GM18502 (cell line): Measurements from ENCODE around the gene FOXP1.

Experiments used
- ATAC-seq: cut with Tn5 transposase; IDR thresholded peaks from one replicate; pipeline ENCODE4 v1.9.1; 2021; ENCODE audit warnings: mild to moderate bottlenecking; ENCODE audit not compliant: unreplicated experiment, poor library complexity

Gene FOXP1

DNA sequence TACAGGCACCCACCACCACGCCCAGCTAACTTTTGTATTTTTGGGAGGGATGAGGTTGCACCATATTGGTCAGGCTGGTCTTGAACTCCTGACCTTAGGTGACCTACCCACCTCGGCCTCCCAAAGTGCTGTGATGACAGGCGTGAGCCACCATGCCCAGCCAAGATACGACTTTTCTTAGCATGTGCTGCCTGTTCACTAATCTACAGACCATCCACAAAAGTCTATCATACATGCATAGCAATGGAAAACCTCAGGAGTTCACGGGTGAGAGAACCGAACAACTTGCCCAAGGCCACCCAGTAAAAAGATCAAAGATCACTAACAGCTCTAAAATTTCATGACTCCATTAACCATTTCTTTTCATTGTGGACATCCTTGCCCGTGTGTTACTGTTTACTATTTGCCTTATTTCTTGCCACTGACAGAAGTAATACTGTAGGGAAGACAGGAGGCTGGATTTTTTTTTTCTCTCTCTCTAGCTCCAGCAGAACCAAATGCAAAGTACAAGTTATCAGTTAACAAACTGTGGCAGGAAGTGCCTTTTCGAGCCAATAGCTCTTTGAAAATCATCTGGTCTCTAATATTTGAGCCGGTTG, 92.3 kb downstream of the FOXP1 start:
- ATAC-seq, result no peak

DNA sequence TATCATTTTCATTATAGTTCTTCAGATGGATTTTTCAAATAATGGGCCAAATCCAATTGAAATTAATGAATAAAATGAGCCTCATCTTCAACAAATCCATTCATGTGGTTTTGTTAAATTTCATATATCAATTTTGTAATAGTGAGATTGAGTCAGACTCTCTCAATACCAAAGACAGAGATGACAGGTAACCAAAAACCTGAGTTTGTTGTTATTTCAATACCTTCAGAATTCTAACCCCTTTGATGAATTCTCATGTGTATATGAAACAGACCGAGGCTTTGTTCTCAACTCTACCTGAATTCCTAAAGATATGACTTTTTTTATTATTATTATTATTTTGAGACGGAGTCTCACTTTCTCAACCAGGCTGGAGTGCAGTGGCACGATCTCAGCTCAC, 92.8 kb downstream of the FOXP1 start:
- no peak for ATAC-seq

DNA sequence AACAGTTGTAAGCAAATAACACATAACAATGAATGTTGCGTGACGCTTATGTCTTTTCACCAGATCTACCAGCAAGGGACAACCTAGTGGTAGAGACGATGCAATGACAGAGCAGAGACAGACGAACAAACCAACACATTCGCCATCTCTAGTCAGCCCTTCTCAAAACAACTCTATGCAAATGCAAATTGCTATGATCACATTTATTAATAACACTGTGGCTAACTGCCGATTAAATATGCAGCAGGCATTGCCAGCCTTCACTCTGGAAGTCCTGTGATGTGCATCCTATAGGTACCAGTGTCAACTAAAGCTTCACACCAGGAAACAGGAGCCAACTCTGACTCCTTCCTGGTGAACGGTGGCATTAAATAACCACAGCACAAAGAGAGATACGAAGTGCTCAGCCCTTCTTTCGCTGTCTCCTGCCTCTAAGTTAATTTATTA, 94.2 kb downstream of the FOXP1 start:
- ATAC-seq, result no peak

DNA sequence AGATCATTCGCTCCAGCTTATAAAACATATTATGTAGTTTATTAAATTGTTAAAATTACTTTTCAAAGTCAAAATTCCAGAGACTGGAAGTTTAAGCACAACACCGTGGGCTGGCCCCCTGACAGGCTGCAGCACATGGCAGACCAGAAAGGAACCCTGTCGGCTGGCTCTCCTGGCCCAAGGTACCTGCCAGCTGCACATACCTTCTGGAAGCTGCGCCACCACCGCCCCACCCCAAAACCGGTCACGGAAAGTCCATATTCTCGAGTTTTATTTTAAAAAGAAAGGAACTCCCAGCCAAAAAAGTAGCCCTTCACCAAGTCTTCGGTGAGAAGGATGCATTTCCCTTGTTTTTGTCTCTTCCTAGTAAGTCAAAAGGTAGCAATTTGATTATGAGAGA, 94.6 kb downstream of the FOXP1 start:
- no peak for ATAC-seq

DNA sequence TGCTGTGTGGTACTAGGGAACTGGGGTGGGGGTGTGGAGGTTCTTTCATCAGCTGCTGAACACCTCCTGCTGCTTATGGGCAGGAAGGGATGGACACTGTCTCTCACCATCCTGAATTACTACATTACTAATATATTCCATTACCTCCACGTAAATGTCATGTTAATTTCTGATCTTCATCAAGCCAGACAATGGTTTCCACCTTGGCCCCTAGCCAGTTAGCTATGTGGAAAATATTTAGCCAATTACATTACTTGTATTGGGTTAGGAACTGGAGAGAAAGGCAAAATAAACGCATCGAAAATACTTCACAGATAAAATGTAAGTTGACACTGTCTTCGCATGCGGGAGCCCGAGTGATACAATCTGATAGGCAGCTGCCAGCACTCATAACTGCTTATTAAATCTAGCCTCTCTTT, 95.1 kb downstream of the FOXP1 start:
- no peak for ATAC-seq

DNA sequence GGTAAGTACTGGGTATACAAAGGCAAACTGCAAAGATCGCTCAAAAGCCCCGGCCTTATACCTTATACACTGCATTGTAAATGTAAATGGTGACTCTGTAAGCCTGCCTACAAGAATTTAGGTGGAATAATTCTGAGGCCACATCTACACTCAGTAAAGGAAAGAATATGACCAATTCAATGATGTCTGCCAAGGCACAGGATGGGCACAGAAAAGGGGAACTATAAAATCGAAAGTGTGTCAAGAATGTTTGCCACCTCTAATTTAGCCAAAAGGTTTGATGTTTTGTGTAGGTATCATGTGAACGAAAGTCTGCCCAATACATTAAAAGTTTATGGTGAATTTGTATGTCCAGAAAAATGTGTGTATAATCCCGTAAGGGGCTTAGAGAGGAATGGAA, 96.1 kb downstream of the FOXP1 start:
- ATAC-seq, result no peak

DNA sequence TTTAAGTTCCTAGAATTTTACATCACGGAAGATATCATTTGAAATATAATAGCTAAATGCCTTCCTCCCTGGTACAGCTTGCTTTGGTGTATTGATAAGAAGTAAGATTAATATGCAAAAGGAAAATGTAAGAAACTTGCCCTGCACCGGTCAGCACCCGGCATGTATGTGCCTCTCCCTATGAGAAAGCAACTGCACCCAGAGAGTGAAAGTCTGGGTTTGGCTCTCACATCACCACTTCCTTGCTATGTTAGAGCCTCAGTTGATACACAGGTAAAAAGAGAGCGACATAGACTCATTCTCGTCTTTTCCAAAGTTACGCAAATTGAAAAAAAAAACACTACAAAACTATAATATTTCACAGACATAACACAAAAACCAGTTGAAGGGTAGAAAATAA, 96.7 kb downstream of the FOXP1 start:
- ATAC-seq, result no peak

DNA sequence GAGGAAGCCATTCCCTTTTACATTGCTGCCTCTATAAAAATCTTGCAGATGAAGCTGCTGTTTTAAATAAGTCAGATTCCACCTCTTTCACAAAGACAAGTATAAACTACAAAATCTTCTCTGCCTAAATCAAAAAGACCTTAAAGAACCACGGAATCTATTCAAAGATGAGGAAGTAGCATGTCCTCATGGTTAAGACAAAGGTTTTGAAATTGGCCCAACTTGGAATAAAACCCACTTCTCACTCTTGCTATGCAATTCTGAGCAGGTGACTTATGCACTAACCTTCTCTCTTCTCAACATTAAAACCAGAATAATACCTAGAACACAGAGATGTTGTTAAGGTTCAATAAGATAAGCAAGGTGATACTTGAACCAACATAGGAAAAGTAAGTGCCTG, 97.6 kb downstream of the FOXP1 start:
- no peak for ATAC-seq

DNA sequence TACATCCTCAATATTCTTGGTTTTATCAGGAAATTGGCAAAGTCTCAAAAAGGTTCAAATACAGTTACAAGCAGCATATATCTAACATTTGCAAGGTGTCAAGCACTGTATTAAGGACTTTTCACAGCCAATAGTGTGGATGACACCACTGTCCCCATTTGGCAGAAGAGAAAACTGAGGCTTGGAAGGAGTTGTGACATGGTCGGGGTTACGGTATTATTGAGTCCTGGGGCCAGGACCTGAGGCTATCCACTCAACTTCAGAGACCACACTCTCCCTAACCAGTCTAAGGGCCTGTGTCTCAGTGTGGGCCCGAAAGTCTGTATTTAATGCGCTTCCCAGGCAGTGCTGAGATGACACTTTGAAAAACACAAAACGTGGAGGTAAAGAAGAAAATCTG, 99.1 kb downstream of the FOXP1 start:
- no peak for ATAC-seq

DNA sequence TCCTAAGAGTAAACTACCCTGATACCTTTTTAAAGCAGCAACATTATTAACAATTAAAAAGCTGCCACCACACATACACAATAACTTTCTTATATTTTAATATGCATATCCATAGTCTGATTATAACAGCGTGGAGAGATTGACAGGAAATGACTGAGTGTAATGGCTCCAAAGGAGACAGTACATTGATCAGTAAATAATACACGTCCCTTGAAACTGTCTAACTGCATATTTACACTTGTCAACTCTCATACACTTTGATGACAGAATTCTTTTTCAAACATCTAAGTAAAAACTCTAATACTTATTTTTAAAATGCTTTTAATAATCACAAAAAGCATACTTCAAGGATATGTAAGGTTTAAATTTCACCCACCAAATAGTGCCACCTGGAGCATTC, 99.5 kb downstream of the FOXP1 start:
- no peak for ATAC-seq

DNA sequence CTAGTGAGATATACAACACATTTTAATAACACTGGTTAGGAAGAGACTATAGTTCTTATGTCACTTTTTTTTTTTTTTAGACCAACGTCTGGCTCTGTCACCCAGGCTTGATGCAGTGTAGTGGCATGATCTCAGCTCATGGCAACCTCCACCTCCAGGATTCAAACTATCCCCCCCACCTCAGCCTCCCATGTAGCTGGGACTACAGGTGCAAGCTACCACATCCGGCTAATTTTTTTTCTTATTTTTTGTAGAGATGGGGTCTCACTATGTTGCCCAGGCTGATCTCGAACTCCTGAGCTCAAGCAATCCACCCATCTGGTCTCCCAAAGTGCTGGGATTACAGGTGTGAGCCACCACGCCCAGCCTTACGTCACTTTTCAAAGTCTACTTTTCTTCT, 100.8 kb downstream of the FOXP1 start:
- no peak for ATAC-seq

DNA sequence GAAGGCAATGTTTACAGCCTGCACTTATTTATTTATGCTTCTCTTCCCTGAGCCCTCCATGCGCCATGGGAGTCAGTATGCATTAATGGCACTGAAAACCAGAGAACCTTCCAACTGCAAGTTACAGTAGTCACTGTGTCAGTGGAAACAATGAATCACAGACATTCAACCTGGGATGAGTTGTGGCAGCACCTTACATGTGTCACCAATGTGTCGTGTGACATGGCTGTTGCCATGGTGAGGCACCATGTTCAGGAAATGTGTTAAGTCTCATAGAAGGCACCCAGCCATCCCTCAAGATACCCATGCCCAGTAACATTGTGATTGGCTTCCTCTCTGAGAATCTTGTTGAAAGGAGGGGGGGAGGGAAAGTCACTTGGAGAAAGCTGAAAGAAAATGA, 105.0 kb downstream of the FOXP1 start:
- ATAC-seq, result no peak

DNA sequence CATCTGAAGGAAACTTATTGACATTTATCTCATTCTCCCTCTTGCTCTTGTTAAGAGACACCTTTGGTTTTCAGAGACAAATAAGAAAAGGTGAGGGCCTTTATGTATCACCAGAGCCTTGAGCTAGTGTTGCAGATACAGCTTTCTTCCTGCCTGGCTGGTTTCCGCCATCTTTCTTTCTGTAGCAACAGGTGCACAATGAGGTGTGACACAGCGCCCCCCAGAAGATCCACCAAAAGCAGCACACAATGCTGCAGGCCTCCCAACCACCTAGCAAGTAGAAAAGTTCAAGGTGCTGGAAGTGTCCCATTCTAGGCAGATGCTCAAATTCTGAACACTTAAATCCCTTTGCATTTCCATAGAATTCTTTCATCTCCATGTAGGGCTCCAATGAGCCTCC, 106.6 kb downstream of the FOXP1 start:
- no peak for ATAC-seq

DNA sequence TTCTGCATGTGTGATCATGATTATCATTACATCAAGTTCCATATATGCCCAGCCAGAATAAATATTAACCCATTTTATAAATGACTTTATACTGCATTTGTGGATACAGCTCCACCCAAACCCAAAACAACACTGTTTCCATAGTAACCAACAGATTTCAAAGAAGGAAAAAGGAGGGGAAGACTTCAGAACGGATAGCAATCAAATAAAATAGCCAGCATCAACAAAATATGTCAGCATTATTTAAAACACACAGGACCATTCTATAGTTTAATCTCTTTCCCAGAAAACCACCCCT, 114.4 kb downstream of the FOXP1 start:
- ATAC-seq, result no peak

DNA sequence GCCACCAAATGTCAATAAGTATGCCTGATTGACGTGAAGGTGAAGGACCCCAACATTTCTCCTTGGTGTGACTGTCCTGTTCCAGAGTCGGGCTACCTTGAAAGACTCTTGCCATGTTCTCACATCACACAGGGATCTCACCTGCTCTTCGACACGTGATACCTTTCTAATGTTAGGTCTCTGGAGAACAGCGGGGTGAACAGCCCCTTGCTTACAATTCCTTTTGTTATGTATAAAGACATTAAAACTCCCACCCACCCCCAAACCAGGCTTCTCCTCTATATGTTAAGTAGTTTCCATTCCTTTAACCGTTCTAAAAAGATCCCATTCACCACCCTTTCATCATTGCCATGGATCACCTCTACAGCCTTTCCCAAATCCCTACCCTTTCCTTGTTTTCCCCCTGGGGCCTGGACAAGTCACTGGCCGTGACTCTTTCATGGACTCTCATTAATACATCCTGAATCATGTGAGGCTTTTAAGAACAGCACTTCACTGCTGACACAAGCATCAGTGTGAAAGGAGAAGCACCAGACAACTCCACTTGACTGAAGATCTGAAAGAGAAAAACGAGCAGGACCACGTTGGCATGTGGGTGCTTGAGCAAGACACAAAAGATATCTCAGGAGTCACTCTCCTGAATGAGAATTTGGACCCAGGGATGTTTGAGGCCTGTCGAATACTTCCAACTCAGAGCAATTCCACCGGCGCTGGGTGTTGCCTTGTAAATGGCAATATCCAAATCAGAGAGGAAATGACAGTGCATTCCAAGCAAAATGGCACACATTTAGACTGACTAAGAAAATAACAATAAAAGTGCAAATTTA, 115.0 kb downstream of the FOXP1 start:
- no peak for ATAC-seq

DNA sequence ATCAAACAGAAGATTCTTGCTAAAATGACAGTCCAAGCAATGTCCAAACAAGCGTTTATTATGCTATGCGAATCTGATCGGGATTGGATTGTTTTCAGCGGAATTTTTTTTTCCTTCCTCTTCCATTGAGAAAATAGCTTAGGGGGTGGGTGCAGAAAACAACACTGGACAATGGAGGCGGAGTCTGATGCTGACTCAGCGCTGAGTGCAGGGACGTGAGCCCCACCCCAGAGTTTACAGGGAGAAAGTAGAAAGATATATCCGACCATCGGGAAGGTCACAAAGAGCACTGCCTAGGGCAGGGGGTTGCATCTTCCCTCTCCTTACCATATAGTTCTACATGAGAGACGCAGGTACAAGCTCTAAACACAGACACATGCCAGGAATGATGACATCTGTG, 117.0 kb downstream of the FOXP1 start:
- no peak for ATAC-seq

DNA sequence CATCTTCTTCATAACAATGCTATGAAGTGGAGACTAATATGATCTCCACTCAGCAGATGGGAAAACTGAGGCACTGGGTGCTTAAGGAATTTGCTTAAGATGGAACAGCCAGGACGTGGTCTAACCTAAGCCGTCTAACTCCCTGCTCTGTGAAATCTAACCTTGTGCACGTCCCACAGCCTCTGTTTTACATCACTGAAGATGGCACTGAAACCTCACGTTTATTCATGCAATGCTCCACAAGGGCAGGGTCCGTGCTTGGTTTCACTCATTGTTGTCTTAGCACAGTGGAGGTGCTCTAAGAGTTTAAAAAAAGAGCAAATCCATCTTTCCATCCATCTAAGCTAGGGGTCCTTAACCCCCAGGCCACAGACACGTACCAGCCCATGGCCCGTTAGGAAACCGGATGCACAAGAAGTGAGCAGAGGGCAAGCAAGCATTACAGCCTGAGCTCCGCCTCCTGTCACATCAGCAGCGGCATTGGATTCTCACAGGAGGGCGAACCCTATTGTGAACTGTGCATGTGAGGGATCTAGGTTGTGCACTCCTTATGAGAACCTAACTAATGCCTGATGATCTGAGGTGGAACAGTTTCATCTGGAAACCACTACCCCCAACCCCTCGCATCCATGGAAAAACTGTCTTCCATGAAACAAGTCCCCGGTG, 118.0 kb downstream of the FOXP1 start:
- ATAC-seq, result no peak

DNA sequence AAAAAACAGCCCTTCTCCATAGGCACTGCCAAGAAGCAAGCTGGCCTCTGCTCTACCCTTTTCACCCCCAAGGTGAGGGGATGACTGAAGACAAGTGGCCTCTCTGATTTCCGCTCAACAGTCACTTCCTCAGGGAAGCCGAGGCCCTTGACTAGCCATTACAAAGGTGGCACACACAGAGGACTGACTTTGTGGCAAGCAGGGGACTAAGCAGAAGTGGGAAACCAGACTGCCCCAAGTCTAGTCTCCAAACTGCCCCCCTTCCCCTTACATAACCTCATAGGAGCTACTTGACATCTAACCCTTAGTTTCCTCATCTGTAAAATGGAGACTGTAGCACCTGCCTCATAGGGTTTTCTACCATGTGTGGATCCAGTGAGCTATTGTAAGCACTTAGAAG, 118.9 kb downstream of the FOXP1 start:
- no peak for ATAC-seq

DNA sequence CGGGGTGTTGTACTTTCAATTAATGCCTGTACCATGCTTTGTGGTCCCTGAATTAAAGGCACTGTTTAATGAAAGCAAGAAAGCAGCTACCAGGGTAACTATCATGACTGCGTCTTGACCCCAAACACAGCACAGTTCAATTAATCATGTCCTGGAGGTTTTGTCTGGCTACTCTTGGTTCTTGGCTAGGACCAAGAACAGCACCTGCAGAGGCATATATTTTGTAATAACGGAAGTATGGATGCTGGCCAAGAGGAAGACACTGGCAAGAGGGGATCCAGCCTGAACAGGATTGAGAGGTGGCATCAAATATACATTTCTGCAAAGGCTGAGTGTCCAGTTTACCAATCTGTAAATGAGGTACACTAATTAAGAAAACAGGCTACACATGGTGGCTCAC, 119.9 kb downstream of the FOXP1 start:
- no peak for ATAC-seq

DNA sequence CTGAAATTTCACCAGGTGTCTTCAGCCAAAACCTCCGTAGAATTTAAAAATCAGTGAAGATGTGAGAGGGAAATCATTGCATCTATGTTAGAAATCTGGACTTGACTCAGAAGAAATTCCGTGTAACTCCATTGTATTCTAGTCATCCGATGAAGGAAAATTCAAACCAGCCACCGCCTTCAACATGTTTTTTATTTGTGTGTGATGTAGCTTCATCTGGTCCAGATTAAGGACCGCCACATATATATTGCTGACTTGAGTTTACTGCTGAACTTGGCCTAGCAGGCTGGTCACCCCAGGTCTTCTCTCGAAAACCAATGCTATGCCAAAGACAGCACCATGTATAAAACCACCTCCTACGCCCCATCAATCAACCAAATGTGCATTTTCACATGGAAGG, 120.9 kb downstream of the FOXP1 start:
- ATAC-seq, result no peak

DNA sequence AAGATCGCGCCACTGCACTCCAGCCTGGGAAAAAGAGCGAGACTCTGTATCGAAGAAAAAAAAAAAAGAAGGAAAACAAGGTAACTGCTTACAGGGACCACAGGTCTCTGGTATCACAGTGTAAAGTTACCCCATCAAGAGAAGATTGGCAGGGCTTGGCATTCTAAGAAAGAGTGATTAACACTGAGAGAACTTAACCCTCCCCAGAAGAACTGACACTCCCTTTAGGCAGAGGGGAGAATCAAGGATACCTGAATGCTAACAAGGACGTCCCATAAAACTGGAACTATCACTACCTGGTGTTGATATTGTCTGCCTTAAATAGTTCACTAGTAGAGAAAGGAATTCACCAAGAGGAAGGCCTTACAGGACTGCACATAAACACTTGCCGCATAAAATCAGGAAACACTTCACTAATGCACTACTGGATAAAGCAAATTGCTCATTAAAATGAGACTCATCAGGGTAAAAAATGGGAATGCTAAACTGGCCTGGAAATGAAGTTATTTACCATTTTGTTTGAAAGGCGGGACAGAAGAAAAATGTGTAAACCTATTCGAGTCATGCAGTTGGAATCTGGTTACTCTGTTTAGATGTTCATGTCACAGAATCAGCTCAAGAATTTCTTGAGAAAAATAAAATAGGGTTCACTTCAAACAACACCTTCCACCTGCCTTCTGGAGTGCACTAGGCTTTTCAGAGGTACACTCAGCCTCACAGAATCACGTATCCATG, 121.6 kb downstream of the FOXP1 start:
- ATAC-seq, result no peak
